DMS153 (cell line): ENCODE measurements around the gene ALCAM.

Experiments
- DNase-seq: peaks from one replicate; lab custom pipeline; 2025; lab: John Stamatoyannopoulos, UW

ALCAM gene

DNA sequence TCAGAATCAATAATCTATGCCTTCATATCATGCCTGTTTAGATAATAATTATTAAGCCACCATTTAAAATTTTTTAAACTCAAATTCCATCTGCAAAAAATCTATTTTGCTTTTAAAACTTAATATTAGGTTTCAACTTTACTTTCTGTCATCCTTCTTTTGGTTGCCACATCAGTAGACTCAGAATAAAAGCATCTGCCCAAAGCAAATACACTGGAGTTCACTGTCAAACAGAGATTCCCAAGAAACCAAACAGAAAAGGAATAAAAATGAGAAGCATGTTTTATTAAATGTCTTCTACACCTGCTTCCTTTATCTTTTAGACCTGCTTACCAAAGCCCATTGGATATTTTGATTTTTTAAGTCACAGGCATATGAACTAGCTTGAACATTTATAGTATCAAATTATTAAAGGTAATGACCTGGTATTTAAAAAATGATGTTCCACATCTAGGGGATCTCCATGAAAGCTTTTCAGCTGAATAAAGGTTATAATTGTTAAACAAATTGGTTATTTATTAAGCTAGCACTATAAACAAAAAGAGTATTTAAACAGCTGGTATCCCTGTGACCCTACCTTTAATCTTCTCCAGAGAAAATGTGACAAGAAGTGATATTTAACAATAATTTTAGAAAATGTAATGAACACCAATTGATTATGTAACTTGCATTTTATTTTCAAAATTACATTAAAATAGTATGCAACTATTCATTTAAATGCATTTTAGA is 62.5 kb downstream of the ALCAM start:
- DNase-seq: no peak

DNA sequence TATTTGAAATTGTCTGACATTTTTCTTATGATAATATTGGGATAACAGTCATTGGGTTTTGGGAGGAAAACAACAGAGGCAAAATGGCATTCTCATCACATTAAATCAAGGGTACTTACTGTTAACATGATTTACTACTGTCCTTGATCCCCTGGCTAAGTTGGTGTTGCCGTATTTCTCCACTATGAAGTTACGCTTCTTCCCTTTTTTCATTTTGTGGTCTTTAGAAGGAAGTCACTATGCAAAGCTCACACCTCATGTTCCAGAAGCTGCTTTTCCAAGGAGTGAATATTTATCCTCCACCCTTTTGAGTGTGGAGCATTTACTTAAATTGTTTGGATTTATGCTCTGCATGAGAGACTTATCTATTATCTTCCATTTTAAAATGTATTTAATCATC is 63.7 kb downstream of the ALCAM start:
- no peak for DNase-seq

DNA sequence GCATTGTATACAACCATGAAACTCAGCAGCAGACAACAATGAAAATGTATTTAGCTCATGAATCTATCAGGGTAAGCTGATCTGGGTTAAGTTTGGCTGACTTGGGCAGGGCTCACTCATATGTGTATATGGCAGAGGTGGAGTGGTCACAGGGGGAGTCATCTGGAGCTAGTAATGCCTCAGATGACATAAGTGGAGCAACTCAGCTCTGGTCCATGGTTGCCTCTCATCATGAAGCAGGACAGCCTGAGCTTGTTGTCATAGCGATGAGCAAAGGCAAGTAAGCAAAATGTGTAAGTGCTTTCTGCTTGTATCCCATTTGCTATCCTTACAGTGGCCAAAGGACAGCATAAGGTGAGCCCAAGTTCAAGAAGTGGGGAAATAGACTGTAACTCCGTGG is 64.5 kb downstream of the ALCAM start:
- DNase-seq: no peak

DNA sequence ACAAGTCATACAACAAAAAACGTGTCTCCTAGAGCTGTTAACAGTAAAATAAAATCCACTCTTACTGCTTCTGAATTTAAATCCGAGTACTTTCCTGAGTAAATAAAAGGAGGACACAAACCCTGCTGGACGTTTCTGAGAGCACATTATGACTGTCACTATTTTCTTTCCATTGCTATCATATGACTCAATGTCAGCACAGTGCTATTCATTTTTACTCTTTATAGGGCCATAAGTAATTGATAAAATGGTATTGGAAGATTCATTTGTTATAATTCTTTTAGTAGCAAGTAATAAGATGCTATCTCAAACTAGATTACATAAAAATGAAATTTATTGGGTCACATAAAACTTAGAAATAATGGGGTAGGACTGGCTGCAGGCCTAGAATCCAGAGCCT is 68.6 kb downstream of the ALCAM start:
- no peak for DNase-seq

DNA sequence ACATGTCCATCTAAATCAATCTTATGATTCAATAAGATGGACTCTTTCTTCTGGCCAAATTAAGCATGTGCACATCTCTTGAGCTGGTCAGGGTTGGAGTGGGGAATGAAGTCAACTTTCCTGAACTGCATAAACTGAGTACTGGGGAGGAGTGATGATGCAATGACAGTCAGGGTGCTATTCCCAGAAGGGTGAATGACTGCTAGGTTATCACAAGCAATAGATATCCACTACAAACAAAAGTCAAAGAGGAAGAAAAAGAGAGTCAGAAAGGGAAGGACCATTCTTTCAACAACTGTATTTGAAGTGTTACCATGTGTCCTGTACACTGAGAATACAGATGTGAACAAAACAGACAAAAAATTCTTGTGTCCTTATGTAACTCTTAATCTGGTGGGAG is 70.0 kb downstream of the ALCAM start:
- no peak for DNase-seq

DNA sequence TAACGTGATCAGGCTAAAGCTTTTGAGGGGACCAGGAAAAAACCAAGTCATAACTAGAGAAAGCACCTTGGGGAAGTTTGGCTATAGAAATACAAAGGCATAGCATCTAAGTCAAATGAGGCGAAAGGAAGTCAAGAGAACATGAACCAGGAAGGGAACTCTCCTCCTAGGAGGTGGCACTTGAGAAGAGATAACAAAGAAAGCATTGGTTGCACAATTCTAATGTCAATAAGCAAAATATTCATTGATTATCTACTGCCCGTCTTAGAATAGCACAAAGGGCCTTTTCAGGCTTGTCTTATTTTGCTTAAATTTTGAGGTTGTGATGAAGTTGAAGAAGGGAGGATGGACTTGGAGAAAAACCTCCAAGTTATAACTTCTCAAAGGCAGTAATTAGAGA is 73.4 kb downstream of the ALCAM start:
- DNase-seq: no peak

DNA sequence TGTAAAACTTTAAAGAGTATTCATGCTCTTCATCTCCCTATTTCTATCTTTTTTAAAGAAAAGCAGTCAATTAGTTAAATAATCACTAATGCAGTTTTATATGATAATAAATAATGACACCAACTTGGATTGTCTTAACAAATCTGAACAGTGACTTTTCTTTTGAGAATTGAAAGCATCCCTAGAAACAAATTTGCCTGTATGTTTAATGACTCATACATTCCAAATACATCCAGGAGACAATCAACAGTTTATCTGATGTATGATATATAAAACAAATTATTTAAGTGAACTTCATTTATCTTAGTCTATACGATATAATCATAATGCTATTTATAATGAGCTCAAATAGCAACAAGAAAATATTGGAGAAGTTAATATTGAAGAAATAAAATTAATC is 78.0 kb downstream of the ALCAM start:
- DNase-seq: no peak

DNA sequence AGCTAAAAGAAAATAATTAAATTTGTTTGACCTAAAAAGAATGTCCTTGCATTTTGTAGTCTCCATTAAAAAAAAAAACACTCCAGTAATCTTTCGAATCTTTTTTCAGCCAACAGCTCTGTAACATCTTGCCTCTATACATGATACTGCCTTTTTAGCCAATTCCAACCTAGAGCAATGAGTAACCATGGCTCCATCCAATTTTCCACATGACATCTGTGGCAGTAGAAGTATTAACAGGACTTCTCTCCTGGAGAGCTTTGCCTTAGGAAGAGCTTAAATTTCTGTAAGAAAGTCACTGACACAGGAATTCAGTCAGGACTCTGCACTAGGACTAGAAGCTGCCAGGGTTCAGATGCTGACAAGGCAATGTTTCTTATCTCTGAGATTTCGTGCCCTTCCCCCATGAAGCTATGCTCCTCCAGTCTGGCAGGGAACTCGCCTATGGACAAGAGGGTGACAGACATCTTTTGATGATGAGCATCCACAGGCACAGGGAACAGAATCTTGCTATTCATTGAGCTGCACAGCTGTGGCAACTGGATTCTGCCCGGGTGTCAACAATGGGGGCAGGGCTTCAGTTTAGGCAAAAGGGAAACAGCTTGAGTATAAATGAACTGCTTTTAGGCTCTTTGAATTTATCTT is 81.8 kb downstream of the ALCAM start:
- DNase-seq: no peak

DNA sequence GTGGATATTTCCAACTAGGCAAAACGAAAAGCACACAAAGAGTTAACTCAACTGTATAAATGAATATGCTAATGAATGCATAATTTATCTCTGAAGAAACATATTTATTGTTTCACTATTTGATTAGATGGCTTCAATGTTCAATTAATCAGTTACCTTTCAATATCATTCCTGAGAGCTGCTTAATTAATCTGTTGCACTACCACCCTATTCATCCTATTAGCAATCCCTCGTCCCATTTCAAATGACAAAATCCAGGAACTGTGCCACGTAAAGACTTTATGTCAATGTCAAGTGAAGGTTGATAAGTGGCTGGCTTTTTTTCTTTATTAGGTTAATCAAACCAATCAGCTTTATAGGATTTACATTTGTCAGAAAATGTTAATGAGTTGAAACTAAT is 82.7 kb downstream of the ALCAM start:
- no peak for DNase-seq

DNA sequence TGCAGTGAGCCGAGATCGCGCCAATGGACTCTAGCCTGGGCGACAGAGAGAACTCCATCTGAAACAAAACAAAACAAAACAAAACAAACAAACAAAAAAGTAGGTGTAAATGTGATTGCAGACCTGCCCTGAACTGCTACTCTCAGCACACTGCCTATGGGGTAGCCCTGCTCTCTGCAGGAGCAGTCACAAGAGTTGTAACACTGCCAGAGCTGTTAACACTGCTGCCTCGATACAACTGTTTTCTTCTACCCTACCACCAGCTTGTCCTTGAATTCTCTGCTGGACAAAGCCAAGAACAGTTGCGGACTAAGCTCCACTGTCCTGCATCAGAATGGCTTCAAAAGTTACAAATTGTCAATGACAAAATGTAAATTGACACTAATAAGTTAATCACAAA is 89.3 kb downstream of the ALCAM start:
- DNase-seq: no peak

DNA sequence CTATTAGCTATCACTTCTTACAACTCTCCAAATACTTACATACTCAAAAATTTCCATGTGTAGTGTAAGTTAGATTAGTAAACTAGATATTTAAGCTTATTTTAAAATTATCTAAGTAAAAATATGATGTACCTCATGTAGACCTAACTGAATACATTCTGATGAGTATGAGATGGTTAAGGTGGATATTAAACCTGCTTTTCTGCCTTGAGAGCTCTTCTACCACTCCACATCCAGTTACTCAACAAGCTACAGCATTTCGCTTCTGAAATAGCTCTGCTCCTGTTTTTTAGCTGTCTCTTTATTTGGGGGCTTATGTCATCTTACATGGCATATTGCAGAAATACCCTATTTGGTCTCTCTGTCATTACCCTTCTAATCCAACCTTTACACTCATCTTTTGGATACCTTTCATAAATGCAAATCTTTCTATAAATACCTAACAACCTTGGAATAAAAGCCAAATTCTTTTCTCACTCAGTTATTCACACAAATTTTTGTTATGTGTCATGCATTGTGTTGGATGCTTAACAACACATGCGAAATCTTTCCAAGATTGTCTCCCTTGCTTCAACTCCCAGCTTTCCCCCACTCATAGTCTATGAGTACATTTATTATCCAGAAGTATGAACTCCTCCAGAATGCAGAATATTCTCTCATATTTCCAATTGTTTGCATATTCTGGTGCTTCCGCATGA is 92.0 kb downstream of the ALCAM start:
- no peak for DNase-seq

DNA sequence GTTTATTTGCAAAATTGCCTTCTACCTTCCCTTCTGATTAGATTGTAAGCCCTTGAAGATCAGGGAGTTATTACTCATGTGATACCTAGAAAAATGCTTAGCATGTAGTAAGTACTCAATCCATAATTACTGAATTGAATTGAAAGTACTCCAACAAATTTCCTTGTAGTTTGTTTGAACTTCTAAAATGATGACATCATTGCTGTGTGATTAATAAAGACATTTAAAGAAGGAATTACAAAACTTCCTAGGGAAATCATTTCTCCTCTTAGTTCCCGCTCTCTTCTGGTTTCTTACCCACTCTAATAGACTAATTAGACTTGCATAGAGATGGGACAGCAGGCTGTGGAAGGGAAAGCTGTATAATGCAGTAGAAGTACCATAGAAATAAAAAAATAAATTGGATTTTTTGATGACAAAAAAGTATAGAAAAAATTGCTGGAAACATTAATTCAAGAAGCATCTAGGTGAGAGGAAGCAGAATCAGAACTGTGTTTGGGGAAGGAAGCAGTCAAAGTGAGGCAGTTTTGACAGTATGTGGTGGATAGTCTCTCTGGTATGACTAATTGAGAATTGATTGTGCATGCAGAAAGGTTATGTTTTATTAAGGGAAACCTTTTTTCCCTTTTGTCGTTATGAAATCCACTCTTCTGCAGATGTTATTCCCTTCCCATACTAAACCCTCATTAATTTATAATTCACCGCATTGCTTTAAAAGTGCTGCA is 93.0 kb downstream of the ALCAM start:
- no peak for DNase-seq

DNA sequence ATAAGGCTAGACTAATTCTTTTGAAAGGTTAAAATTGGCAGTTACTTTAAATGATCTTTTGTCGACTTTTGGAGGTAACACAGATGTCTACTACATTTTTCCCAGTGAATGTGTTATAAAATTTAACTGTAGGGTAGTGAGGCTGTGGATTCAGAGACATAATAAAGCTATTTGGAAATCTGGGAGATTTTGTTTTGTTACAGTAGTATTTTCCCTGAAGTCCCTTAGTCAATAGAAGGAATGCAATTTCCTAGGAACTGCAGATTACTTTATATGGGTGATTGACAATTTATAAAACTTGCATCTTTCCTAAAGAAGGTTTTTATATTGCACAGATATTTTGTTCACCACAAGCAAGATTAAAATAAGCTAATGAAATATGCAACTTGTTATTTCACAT is 96.9 kb downstream of the ALCAM start:
- DNase-seq: no peak

DNA sequence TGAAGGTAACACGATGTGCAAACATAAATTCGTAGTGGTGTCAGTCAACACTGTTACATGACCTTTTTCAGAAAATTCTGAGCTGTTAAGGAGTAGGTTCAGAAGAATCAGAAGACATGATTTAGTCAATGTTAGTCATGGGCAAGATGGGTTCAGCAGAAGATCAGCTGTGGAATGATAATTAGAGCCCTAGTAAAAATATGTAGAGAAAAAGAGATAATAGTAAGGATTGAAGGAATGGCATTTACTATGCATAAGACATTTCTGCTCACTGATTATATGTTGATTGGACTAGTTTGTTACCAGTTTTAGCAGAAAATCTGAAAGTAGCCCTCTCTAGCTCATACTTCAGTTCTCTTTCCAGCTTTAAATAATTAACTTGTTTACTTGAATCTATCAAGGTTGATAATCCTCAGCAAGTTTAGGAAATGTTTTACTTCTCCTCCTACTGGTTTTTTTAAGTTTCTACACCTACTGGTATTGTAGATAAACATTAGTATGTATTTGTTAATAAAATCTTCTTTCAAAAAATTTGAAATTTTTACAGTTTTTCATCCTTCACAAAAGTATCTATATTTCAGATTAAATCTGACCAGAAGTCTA is 98.6 kb downstream of the ALCAM start:
- no peak for DNase-seq

DNA sequence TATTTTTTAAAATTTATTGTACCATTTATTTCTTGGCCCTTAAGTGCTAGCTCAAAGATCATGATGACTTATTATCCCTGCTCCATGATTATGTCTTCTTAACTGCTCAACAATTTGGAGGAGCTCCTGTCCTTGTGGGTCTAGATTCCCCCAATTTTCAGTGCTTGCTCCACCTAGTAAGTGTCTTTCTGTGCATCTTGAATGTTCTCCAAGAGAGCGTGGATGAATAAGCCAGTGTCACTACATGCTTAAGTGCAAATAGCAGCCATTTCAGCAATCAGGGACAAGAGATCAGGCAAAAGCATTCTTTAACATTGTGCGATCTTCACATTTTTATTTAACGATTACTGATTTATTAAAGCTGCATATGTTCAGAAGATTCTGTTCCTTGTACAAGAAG is 99.4 kb downstream of the ALCAM start:
- DNase-seq: no peak

DNA sequence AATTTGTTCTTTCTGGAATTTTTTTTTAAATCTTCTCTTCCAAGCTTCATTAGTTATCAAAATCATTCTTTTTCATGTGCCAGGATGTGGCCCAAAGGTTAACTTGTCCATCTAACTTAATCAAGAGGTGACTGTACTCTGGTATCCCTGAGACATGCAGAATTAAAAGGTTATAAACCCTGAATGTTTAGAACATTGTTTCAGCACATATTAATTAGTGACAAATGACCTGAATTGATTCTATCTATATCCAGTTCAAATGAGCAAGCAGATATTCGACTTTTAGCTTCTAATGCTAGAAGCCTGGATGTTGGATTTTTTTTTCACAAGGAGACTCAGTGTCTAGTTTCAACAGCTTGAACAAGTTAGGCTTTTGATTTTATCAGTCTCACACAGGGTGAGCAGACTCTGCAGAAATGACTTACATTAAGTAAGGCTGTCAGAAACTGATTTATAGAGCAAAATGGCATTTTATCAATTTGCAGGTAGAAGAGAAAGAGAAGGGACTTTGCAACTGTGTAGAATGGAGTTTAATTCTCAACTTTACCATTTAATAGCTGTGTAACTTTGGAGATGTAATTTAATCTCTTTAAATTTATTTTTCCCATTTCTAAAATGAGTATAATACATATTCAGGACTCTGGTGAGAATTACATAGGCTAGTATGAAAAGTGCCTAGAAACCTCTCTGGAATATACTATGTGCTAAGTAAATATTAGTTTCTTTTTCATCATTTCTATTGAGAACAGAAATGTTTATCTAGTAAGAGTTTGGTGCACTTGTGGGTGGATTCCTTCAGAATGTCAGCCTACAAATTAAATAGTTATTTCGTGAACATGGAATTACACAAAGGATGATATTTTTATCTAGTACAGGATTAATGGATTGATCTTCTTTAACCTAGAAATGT is 100.0 kb downstream of the ALCAM start:
- DNase-seq: no peak

DNA sequence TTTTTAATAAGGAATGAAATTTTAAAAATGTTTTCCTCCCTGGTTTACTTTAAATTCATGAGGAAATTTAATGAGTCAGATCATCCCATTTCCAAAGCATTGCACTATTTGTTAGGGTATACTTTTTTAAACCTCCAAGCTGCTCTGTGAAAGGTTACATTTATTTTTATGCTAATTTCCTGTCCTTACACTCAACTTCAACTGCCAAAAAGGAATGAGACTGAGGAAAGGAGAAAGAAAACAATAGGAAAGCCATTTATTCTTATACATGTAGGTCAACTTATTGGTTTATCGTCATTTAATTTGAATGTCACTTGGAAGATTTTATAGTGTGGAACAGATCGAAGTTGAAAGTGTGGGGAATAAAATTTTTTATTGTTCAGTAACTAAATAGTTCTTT is 104.1 kb downstream of the ALCAM start:
- no peak for DNase-seq

DNA sequence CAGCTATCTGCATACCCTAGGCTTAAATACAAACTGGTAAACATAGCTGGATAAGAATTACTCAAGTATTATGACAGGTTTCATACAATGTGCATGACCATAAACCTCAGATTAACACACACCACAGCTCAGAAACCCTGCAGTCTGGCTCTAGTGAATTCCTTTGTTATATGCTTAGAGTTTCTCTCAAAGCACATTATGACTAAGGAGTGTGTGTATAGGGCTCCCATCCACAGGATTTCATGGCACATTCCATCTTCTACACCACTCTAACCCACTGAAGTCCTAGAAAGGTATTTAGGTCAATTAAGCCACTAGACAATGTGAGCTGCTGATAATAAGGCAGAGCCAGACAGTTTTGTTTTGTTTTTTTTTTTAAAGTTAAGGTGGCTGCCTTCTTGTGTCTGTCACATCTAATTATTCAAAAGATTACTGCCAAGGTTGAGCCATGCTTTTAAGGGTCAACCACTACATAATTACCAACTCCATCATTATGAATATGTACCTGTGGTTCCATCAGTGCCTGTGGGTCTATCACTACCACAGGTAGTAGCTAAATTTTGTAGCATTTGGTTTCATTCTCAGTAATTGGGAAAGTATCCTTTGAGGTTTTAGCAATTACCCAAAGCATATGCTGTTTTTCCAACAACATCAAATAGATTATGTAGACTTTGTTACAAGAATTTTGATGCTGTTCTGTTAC is 107.0 kb downstream of the ALCAM start:
- DNase-seq: no peak

DNA sequence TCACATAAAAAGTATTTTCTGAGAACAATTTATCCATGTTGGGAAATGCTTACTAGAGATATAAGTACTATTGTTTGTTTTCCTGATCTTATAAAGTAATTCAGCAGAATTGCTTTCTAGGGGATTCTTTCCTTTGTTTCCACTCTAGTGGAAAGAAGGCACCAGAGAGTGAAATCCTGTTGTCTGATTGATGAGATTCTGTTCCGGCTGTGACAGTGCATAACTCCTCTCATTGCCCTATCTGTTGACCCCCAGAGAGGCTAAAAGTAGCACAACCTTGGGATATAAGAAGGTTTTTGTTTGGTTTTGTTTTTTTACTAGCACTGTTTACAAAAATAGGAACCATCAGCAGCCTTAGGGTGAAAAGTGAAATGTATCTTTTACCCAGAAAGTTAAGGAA is 114.1 kb downstream of the ALCAM start:
- DNase-seq: no peak

DNA sequence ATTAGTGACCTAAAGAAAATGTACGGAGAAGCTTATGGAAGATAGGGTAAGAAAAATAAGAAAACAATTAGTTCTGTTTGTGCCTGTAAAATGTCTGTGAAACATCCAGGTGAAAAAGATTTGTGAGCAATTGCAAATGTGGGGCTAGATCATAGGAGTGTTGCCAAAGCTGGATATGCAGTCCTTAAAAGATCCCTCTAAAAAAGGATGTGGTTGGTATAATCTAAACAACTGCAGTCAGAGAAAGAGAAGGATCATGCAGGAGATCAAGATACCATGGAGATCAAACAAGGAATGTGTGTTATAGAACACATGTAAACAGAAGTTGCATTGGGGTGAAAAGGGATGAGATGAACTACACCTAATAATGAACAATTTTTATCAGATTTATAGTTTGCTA is 116.8 kb downstream of the ALCAM start:
- no peak for DNase-seq

DNA sequence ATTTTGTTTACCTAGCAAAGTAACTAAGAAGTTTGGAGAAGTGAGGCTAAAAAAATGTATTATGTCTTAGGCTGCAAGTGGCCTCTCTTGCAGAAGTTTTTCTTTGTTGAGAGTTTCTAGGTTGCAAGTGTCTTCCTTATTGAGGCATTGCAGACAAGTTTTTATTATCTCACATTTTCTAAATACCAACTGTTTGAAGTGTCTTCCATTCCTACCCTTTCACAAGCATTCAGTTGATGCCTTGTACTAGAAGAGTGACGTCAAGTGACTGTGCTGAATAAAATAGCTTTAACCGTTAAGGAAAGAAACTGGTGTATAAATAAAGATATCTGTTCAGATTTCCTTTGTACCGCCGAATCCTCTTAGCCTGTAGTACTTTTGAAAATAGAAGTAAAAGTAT is 123.3 kb downstream of the ALCAM start:
- DNase-seq: no peak
